Colonic mucosa (tissue), 4 donors: Measurements from ENCODE around the gene ARHGAP26. TPM values are rescaled to one million over a fixed set of nuclear protein-coding genes. Genes with fewer than 3 reads are reported as not detected.

Experiments used
- DNase-seq: peaks from one replicate; pipeline ENCODE4 v3.0.0-alpha.2; 2020
- H3K27ac ChIP-seq: fragments of 200-600 bp; one replicate; pipeline ENCODE4 v1.8.0; 2021
- H3K27me3 ChIP-seq: fragments of 200-600 bp; one replicate; pipeline ENCODE4 v1.8.0; 2021
- H3K36me3 ChIP-seq: fragments of 200-600 bp; one replicate; pipeline ENCODE4 v1.8.0; 2021
- H3K4me1 ChIP-seq: fragments of 200-600 bp; one replicate; pipeline ENCODE4 v1.8.0; 2021; ENCODE audit warnings: mild to moderate bottlenecking
- H3K4me3 ChIP-seq: fragments of 200-600 bp; one replicate; pipeline ENCODE4 v1.8.0; 2021
- H3K9ac ChIP-seq, 2 donors: one replicate each; pipeline ENCODE4 v1.7.0; 2013; ENCODE audit warnings: control low read depth in 2 of 2, low read depth in 2 of 2, low read length in 2 of 2
- H3K9me3 ChIP-seq: fragments of 200-600 bp; one replicate; pipeline ENCODE4 v1.8.0; 2021
- CTCF ChIP-seq: fragments of 200-600 bp; IDR thresholded peaks from one replicate; pipeline ENCODE4 v1.8.0; 2022; ENCODE audit warnings: antibody characterized with exemption, mild to moderate bottlenecking
- intact Hi-C: fragments of 100-400 bp; cut with DNase I; formaldehyde crosslinking; loops from one replicate; pipeline ENCODE4 v1.14.1; 2022
- total RNA-seq, 2 donors: library from RNA; stranded (reverse); fragmentation: NEBNext Ultra II Directional in 1 of 2; extraction: Animal tissue kit (Norgen Biotek cat#: 25700) in 1 of 2; gene quantifications; one replicate each; pipeline ENCODE4 v1.2.1, GENCODE V29; 2021
- donor health status: healthy.
- donor health status: DM: no; HTN: no; CAD: no.
- donor health status: DM: no; HTN: no; CAD: no.

Gene ARHGAP26
- total RNA-seq, 2 donors from 2014 or later, result 59.1 to 74.0 TPM

- Histone ChIP-seq H3K9me3 (no peaks in the 10 kb centered on the region), H3K27ac (no peak overlapping the region), H3K27me3 (no peaks in the 10 kb centered on the region), H3K36me3 (no peaks in the 10 kb centered on the region), H3K9ac (no peak overlapping the region), H3K4me3 (no peak overlapping the region), H3K4me1 (no peaks in the 10 kb centered on the region)
- DNase-seq, result no peak
- no peak for TF ChIP-seq CTCF
- intact Hi-C loops, result no loop called here
Measured at GRCh38 chr5:143170977-143171376, 400.8 kb downstream of the ARHGAP26 start.

- intact Hi-C loops, result no loop called here
- H3K4me1 ChIP-seq, result no peaks in the 10 kb centered on the region
- no peaks in the 10 kb centered on the region for H3K9me3 ChIP-seq
- DNase-seq, result no peak
- TF ChIP-seq CTCF, result no peak
- H3K4me3 ChIP-seq, result no peak overlapping the region
- H3K9ac ChIP-seq, result no peak overlapping the region
- H3K27me3 ChIP-seq, result no peaks in the 10 kb centered on the region
- H3K36me3 ChIP-seq, result no peaks in the 10 kb centered on the region
- H3K27ac ChIP-seq, result no peak overlapping the region
Measured at GRCh38 chr5:143172739-143173138, 402.6 kb downstream of the ARHGAP26 start.

- no peaks in the 10 kb centered on the region for H3K4me1 ChIP-seq
- no peaks in the 10 kb centered on the region for H3K36me3 ChIP-seq
- no peak for TF ChIP-seq CTCF
- no peak overlapping the region for H3K4me3 ChIP-seq
- H3K27ac ChIP-seq, result no peak overlapping the region
- intact Hi-C loops, result no loop called here
- DNase-seq, result no peak
- H3K9ac ChIP-seq, result no peak overlapping the region
- no peaks in the 10 kb centered on the region for H3K27me3 ChIP-seq
- no peaks in the 10 kb centered on the region for H3K9me3 ChIP-seq
Measured at GRCh38 chr5:143173139-143173889, 403.1 kb downstream of the ARHGAP26 start.

GRCh38 chr5:143174714-143175398 lies 404.7 kb downstream of the ARHGAP26 start:
- H3K27me3 ChIP-seq, result no peaks in the 10 kb centered on the region
- no peaks in the 10 kb centered on the region for H3K36me3 ChIP-seq
- no peak overlapping the region for H3K27ac ChIP-seq
- no peaks in the 10 kb centered on the region for H3K4me1 ChIP-seq
- intact Hi-C loops, result no loop called here
- TF ChIP-seq CTCF, result no peak
- H3K9ac ChIP-seq, result no peak overlapping the region
- no peak overlapping the region for H3K4me3 ChIP-seq
- no peaks in the 10 kb centered on the region for H3K9me3 ChIP-seq
- no peak for DNase-seq

GRCh38 chr5:143176048-143176447 lies 405.9 kb downstream of the ARHGAP26 start:
- no peaks in the 10 kb centered on the region for H3K27me3 ChIP-seq
- H3K36me3 ChIP-seq, result no peaks in the 10 kb centered on the region
- no peaks in the 10 kb centered on the region for H3K4me1 ChIP-seq
- no peak overlapping the region for H3K4me3 ChIP-seq
- DNase-seq, result no peak
- no peaks in the 10 kb centered on the region for H3K9me3 ChIP-seq
- intact Hi-C loops, result no loop called here
- H3K9ac ChIP-seq, result no peak overlapping the region
- H3K27ac ChIP-seq, result no peak overlapping the region
- no peak for TF ChIP-seq CTCF
